SK-N-MC (cell line): ENCODE results near the gene GALNT7.

Experiments
- EZH2 ChIP-seq: fragments of 200-600 bp; sonication (generic); IDR thresholded peaks from one replicate; pipeline ENCODE4 v1.6.1; 2017; ENCODE audit warnings: antibody characterized with exemption
- FOXP2 ChIP-seq: optimal IDR thresholded peaks from 2 replicates; pipeline ENCODE3; 2011; ENCODE audit warnings: mild to moderate bottlenecking, moderate library complexity; ENCODE audit not compliant: insufficient read depth; ENCODE audit errors: extremely low read length, control extremely low read depth
- POLR2AphosphoS5 ChIP-seq: IDR thresholded peaks from 2 replicates; pipeline ENCODE4 v1.6.1; 2012; ENCODE audit warnings: mild to moderate bottlenecking, low read depth, low read length, borderline replicate concordance

DNA sequence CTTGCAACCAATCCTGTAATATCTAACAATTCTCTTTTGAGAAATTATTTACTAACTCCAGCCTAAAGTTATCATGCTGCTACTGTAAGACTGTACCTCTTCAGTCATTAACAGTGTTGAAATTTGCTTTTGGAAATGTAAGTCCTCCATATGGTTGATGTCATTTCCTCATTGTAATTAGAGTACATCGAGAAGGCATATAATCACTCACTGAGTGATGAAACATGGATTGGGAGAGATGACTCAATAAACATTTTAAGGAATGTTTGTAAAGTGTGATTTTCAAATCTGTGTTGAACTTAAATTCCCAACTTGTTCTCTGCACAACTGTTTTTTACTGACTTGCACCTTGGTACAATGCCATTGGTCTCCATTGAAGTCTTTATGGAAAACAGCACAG, 104.4 kb downstream of the GALNT7 start:
- no peak for TF ChIP-seq EZH2
- no peak for TF ChIP-seq POLR2AphosphoS5
- TF ChIP-seq FOXP2: no peak
